HepG2 (cell line): Measurements from ENCODE around the gene USF2. TPM values are rescaled to one million over a fixed set of nuclear protein-coding genes. Genes with fewer than 3 reads are reported as not detected.

ENCODE experiments used
- CEBPG ChIP-seq: IDR thresholded peaks from 2 replicates; pipeline ENCODE4 v1.6.1; 2016
- KLF16 ChIP-seq, 2 experiments: sonication (generic) in 1 of 2; formaldehyde crosslinking in 1 of 2; IDR thresholded peaks; 2 replicates each; pipeline versions ENCODE4 v1.6.1 to v1.8.0; 2016 to 2023; ENCODE audit warnings: missing genetic modification reagents in 2 of 2, missing compliant biosample characterization in 1 of 2
- MTF2 ChIP-seq: sonication (generic); formaldehyde crosslinking; IDR thresholded peaks from 2 replicates; pipeline ENCODE4 v1.5.0; 2020; ENCODE audit warnings: missing genetic modification reagents, borderline replicate concordance
- NR2F2 ChIP-seq: IDR thresholded peaks from 2 replicates; pipeline ENCODE4 v1.6.1; 2012; ENCODE audit warnings: low read depth, inconsistent platforms, borderline replicate concordance
- RAD21 ChIP-seq: fragments of 450-650 bp; formaldehyde crosslinking; IDR thresholded peaks from 2 replicates; pipeline ENCODE4 v1.5.0; 2020; ENCODE audit warnings: mild to moderate bottlenecking
- TFDP1 ChIP-seq: IDR thresholded peaks from 2 replicates; pipeline ENCODE4 v1.6.1; 2016; ENCODE audit warnings: missing compliant biosample characterization, missing genetic modification reagents, borderline replicate concordance
- ZBTB39 ChIP-seq: sonication (generic); formaldehyde crosslinking; IDR thresholded peaks from 2 replicates; pipeline ENCODE4 v1.5.0; 2020; ENCODE audit warnings: missing genetic modification reagents
- ZNF331 ChIP-seq: sonication (generic); formaldehyde crosslinking; IDR thresholded peaks from 2 replicates; pipeline ENCODE4 v1.4.0; 2020; ENCODE audit warnings: missing genetic modification reagents
- ZNF34 ChIP-seq: sonication (generic); formaldehyde crosslinking; IDR thresholded peaks from 2 replicates; pipeline ENCODE4 v1.4.0; 2020; ENCODE audit warnings: mild to moderate bottlenecking, missing genetic modification reagents, borderline replicate concordance
- ZNF512B ChIP-seq: sonication (generic); formaldehyde crosslinking; IDR thresholded peaks from 2 replicates; pipeline ENCODE4 v1.5.1; 2020; ENCODE audit warnings: missing genetic modification reagents, mild to moderate bottlenecking, borderline replicate concordance
- ZNF530 ChIP-seq: sonication (generic); formaldehyde crosslinking; IDR thresholded peaks from 2 replicates; pipeline ENCODE4 v1.5.0; 2020; ENCODE audit warnings: low read depth, mild to moderate bottlenecking, missing genetic modification reagents
- ZSCAN25 ChIP-seq: sonication (generic); formaldehyde crosslinking; IDR thresholded peaks from 2 replicates; pipeline ENCODE4 v1.8.0; 2022; ENCODE audit warnings: mild to moderate bottlenecking, missing genetic modification reagents
- polyA plus RNA-seq, 8 experiments: library from polyadenylated mRNA; depleted of rRNA in 3 of 8; stranded (reverse) in 7 of 8; unstranded in 1 of 8; fragments of >200 nt; fragmentation: Illumina TruSeq in 4 of 8; extraction: Trizol in 4 of 8; gene quantifications; 2 replicates each; pipeline versions ENCODE4 v1.2.1 to v1.2.3, GENCODE V29; 2011 to 2016; ENCODE audit warnings: low read depth in 4 of 8, missing spikeins in 1 of 8, mixed read lengths in 1 of 8; ENCODE audit not compliant: insufficient read depth in 1 of 8
- total RNA-seq, 5 experiments: library from RNA; depleted of rRNA; stranded (reverse); fragments of >200 nt; fragmentation: Illumina TruSeq; extraction: Trizol; gene quantifications; 2 replicates each; pipeline ENCODE4 v1.2.3, GENCODE V29; 2016; ENCODE audit warnings: low read depth in 1 of 5

USF2 gene
- total and polyA plus RNA-seq, 2 of the 13 experiments (the other 11 are each of a cell fraction or from before 2014, with no cell fraction given): 54.9 to 106 TPM

GRCh38 chr19:35291916-35292315, 23.2 kb downstream of the USF2 start, which contains the start of gene MAG (continued):
- TF ChIP-seq ZBTB39 (CRISPR knock-in tag) (no peak), CEBPG (no peak), ZNF331 (CRISPR knock-in tag) (no peak), ZNF34 (CRISPR knock-in tag) (no peak), ZNF512B (CRISPR knock-in tag) (no peak), KLF16 (CRISPR knock-in tag; IDR thresholded peaks at IDR 0.05) (no peak), MTF2 (CRISPR knock-in tag) (no peak), TFDP1 (no peak), RAD21 (no peak), ZSCAN25 (no peak), NR2F2 (no peak), ZNF530 (CRISPR knock-in tag) (no peak)
